Keratinocyte (primary cell): ENCODE results near the gene IFI35. TPM values are rescaled to one million over a fixed set of nuclear protein-coding genes. Genes with fewer than 3 reads are reported as not detected.

ENCODE experiments used
- DNase-seq: peaks from one replicate; pipeline ENCODE4 v3.0.0-alpha.2; 2011; ENCODE audit warnings: low read depth, missing footprints, low spot score
- FAIRE-seq: peaks from 2 replicates; lab custom pipeline; 2011; peaks lifted over from hg19 to GRCh38; lab: Jason Lieb, UNC
- H2AFZ ChIP-seq: 2 replicates; pipeline ENCODE4 v1.6.0; 2012; ENCODE audit warnings: low read length, control low read depth, inconsistent platforms; ENCODE audit not compliant: control insufficient read depth
- H3K27ac ChIP-seq: 2 replicates; pipeline ENCODE4 v1.5.1; 2011; ENCODE audit warnings: low read length; ENCODE audit not compliant: control insufficient read depth, insufficient read depth
- H3K27me3 ChIP-seq: 3 replicates; pipeline ENCODE4 v1.6.0; 2011; ENCODE audit warnings: low read length; ENCODE audit not compliant: control insufficient read depth, insufficient read depth; ENCODE audit errors: extremely low read depth
- H3K36me3 ChIP-seq, 2 experiments: 2 replicates in 1 of 2; 3 replicates in 1 of 2; pipeline ENCODE4 v1.5.1; 2011; ENCODE audit warnings: low read length in 2 of 2, mild to moderate bottlenecking in 1 of 2; ENCODE audit not compliant: control insufficient read depth in 2 of 2, insufficient read depth in 2 of 2; ENCODE audit errors: extremely low read depth in 1 of 2
- H3K4me1 ChIP-seq: 3 replicates; pipeline ENCODE4 v1.5.1; 2011; ENCODE audit warnings: low read length; ENCODE audit not compliant: control insufficient read depth, insufficient read depth; ENCODE audit errors: extremely low read depth
- H3K4me2 ChIP-seq: 3 replicates; pipeline ENCODE4 v1.6.0; 2011; ENCODE audit warnings: low read depth, low read length; ENCODE audit not compliant: control insufficient read depth, insufficient read depth; ENCODE audit errors: extremely low read depth
- H3K4me3 ChIP-seq, 3 experiments: fragments of 200-600 bp in 1 of 3; sonication (generic) in 1 of 3; 2 replicates in 2 of 3; 3 replicates in 1 of 3; pipeline ENCODE4 v1.5.1; 2011 to 2016; ENCODE audit warnings: low read length in 3 of 3, mild to moderate bottlenecking in 3 of 3, control low read depth in 2 of 3, inconsistent platforms in 1 of 3, low read depth in 1 of 3, mixed read lengths in 1 of 3, mixed run types in 1 of 3, moderate library complexity in 1 of 3; ENCODE audit not compliant: control insufficient read depth in 2 of 3, insufficient read depth in 2 of 3; ENCODE audit errors: extremely low read depth in 1 of 3
- H3K79me2 ChIP-seq: 2 replicates; pipeline ENCODE4 v1.6.0; 2012; ENCODE audit warnings: low read length; ENCODE audit not compliant: control insufficient read depth, insufficient read depth
- H3K9ac ChIP-seq: 3 replicates; pipeline ENCODE4 v1.6.0; 2011; ENCODE audit warnings: low read length; ENCODE audit not compliant: control insufficient read depth, insufficient read depth; ENCODE audit errors: extremely low read depth
- H3K9me1 ChIP-seq: 3 replicates; pipeline ENCODE4 v1.6.0; 2011; ENCODE audit warnings: low read length; ENCODE audit not compliant: control insufficient read depth, insufficient read depth; ENCODE audit errors: extremely low read depth
- H3K9me3 ChIP-seq: 2 replicates; pipeline ENCODE4 v1.5.1; 2012; ENCODE audit warnings: low read depth, low read length; ENCODE audit not compliant: control insufficient read depth
- H4K20me1 ChIP-seq: 3 replicates; pipeline ENCODE4 v1.6.0; 2011; ENCODE audit warnings: low read length; ENCODE audit not compliant: control insufficient read depth, insufficient read depth; ENCODE audit errors: extremely low read depth
- CTCF ChIP-seq, 3 experiments: IDR thresholded peaks in 1 of 3; conservative IDR thresholded peaks in 1 of 3; optimal IDR thresholded peaks in 1 of 3; 2 replicates in 2 of 3; 3 replicates in 1 of 3; pipeline versions ENCODE3 to v1.5.1; 2011; ENCODE audit warnings: low read length in 3 of 3, mild to moderate bottlenecking in 3 of 3, moderate library complexity in 2 of 3, control low read depth in 1 of 3, inconsistent platforms in 1 of 3; ENCODE audit not compliant: insufficient read depth in 2 of 3; ENCODE audit errors: extremely low read depth in 1 of 3
- EZH2 ChIP-seq: IDR thresholded peaks from one replicate; pipeline ENCODE4 v1.6.1; 2012; ENCODE audit warnings: inconsistent platforms, mild to moderate bottlenecking, low read length, moderate library complexity
- dilution Hi-C: fragments of 300-500 bp; cut with MboI; formaldehyde crosslinking; loops from one replicate; pipeline ENCODE4 v1.7.0; 2020; ENCODE audit warnings: low sequenced_read_pairs; ENCODE audit not compliant: extremely low pct_ligation_motif_present
- polyA plus RNA-seq, 5 experiments: library from polyadenylated mRNA; depleted of rRNA in 3 of 5; stranded (reverse) in 3 of 5; stranded (forward) in 1 of 5; unstranded in 1 of 5; fragments of >200 nt; gene quantifications; 1 replicate in 1 of 5; 2 replicates in 3 of 5; 3 replicates in 1 of 5; pipeline versions ENCODE4 v1.2.1 to v1.2.3, GENCODE V29; 2011 to 2012; ENCODE audit warnings: missing spikeins in 2 of 5, low read depth in 1 of 5, low replicate concordance in 1 of 5

IFI35 gene
- polyA plus RNA-seq, 1 donor (not counting 4 experiments of a cell fraction or from before 2014, with no cell fraction given): 27.6 TPM

GRCh38 chr17:43042025-43042628 lies 35.5 kb downstream of the IFI35 start:
- no peaks in the 10 kb centered on the region for H3K27me3 ChIP-seq
- no peak overlapping the region for H3K9ac ChIP-seq
- no peaks in the 10 kb centered on the region for H3K9me1 ChIP-seq
- FAIRE-seq (no peak), DNase-seq (no peak)
- TF ChIP-seq EZH2: no peak
- TF ChIP-seq CTCF (optimal IDR thresholded peaks at IDR 0.05 in 1 of 3, IDR thresholded peaks at IDR 0.05 in 1 of 3, conservative IDR thresholded peaks at IDR 0.05 in 1 of 3; ENCODE audit: extremely low read depth in 1 of 3, insufficient read depth in 2 of 3, low read length in 3 of 3): no peak
- no peaks in the 10 kb centered on the region for H3K79me2 ChIP-seq
- H3K36me3 ChIP-seq: peaks cover 0 to 6% of the 10 kb centered on the region in 2 experiments
- dilution Hi-C loops: no loop called here
- H4K20me1 ChIP-seq: no peaks in the 10 kb centered on the region
- H3K4me1 ChIP-seq: no peaks in the 10 kb centered on the region
- no peaks in the 10 kb centered on the region for H3K9me3 ChIP-seq
- H2AFZ ChIP-seq: no peak overlapping the region
- H3K4me2 ChIP-seq: no peak overlapping the region
- no peak overlapping the region for H3K4me3 ChIP-seq
- H3K27ac ChIP-seq: no peak overlapping the region

GRCh38 chr17:43043307-43043706 lies 36.7 kb downstream of the IFI35 start:
- Histone ChIP-seq H3K27ac (no peak overlapping the region), H3K4me1 (no peaks in the 10 kb centered on the region), H3K4me2 (no peak overlapping the region), H3K9me3 (no peaks in the 10 kb centered on the region), H3K9ac (no peak overlapping the region), H3K27me3 (no peaks in the 10 kb centered on the region), H4K20me1 (no peaks in the 10 kb centered on the region), H2AFZ (no peak overlapping the region), H3K36me3 (peaks cover 0 to 6% of the 10 kb centered on the region in 2 experiments), H3K79me2 (no peaks in the 10 kb centered on the region), H3K4me3 (no peak overlapping the region), H3K9me1 (no peaks in the 10 kb centered on the region)
- dilution Hi-C loops: no loop called here
- FAIRE-seq: no peak
- no peak for DNase-seq
- TF ChIP-seq CTCF (optimal IDR thresholded peaks at IDR 0.05 in 1 of 3, IDR thresholded peaks at IDR 0.05 in 1 of 3, conservative IDR thresholded peaks at IDR 0.05 in 1 of 3; ENCODE audit: extremely low read depth in 1 of 3, insufficient read depth in 2 of 3, low read length in 3 of 3) (no peak), EZH2 (no peak)
